Measurements from ENCODE around the gene ZNF746.

ZNF746 gene

DNA sequence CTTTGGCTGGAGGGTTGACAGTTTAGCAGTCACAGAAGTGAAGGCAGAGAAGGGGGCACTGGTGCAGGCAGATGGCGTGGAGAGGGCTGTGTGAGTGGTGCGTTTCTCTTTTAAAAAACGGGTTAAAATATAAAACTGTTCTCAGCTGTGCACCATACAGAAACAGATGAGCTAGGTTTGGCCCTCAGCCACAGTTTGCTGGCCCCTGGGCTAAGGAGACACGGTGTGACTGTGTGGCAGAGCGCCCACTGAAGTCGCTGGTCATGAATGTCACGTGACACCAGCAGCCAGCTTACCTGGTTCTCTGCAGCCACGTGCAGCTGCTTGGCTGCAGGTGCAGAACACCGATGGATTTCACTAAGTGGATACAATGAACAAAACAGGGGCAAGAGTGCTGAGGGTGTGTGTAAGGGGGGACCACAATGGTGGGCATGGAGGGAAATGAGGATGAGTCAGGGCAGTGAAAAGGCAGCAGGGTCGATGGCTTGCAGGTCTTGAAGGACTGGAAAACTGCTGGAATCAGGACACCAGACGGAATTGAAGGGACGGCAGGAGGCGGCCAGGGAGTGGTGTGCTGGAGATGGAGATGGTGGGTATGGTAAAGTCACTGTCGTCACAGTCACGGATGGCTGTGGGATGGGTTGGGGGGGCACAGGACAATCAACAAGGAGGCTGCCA, 7.4 kb downstream of the ZNF746 start:
- Histone ChIP-seq H3K36me3 (ENCODE audit: control insufficient read depth in 2 of 2, insufficient read depth in 2 of 2, low read length in 2 of 2) (peaks cover 51 to 58% of the 10 kb centered on the region in 2 donors), H3K27ac (ENCODE audit: low read length) (no peak overlapping the region), H3K27me3 (ENCODE audit: control insufficient read depth in 1 of 2, insufficient read depth in 2 of 2, low read length in 2 of 2) (no peaks in the 10 kb centered on the region), H3K9me3 (ENCODE audit: control insufficient read depth in 2 of 2, low read length in 2 of 2) (no peaks in the 10 kb centered on the region), H3K4me1 (ENCODE audit: control insufficient read depth, insufficient read depth, low read length) (peaks cover 2% of the 10 kb centered on the region), H3K4me3 (ENCODE audit: low read length in 2 of 2) (no peak overlapping the region), H3K9ac (ENCODE audit: low read length in 2 of 2) (no peak overlapping the region)

DNA sequence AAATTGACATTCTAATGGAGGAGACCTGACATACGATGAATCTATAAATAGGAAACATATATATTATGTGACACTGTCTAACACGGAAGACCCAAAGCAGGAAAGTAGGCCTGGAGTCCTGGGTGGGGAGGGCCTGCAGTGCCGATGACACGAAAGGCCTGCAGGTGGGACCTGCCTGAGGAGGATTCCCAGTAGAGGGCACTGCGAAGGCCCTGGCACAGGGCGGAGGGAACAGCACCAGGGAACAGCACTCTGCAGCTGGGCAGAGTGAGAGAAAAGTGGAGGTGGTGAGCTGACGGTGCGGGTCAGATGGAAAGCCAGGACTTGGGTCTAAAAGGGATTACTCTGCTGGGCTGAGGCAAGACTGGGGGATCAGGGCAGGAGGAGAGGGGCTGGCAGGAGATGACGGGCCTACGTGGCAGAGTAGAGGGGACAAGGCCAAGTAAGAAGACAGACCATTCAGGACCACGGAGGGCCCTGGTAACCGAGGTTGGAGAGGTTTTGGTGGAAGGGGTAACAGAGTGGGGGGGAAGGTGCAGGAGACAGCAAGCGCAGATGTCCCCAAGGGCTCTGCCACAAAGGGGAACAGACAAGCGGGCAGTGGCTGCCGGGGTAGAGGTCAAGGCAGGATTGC, 8.1 kb downstream of the ZNF746 start:
- Histone ChIP-seq H3K36me3 (ENCODE audit: control insufficient read depth in 2 of 2, insufficient read depth in 2 of 2, low read length in 2 of 2) (peaks cover 55 to 58% of the 10 kb centered on the region in 2 donors), H3K9me3 (ENCODE audit: control insufficient read depth in 2 of 2, low read length in 2 of 2) (no peaks in the 10 kb centered on the region), H3K9ac (ENCODE audit: low read length in 2 of 2) (no peak overlapping the region), H3K4me1 (ENCODE audit: control insufficient read depth, insufficient read depth, low read length) (no peaks in the 10 kb centered on the region), H3K27me3 (ENCODE audit: control insufficient read depth in 1 of 2, insufficient read depth in 2 of 2, low read length in 2 of 2) (no peaks in the 10 kb centered on the region), H3K27ac (ENCODE audit: low read length) (no peak overlapping the region), H3K4me3 (ENCODE audit: low read length in 2 of 2) (no peak overlapping the region)

DNA sequence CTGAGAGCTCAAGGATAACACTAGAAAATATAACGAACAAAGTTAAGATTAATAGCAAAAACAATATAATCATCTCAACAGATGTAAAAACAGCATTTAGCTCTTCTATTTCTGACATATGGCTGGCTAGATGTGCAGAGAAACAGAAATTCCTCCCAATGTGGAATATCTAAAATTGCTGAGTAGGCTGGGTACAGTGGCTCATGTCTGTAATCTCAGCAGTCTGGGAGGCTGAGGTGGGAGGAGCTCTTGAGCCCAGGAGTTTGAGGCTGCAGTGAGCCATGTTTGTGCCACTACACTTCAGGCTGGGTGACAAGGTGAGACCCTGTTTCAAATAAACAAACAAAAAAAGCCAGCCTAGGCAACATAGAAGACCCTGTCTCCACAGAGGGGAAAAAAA, 18.0 kb downstream of the ZNF746 start:
- H3K4me1 ChIP-seq (ENCODE audit: control insufficient read depth, insufficient read depth, low read length) = no peaks in the 10 kb centered on the region
- H3K27me3 ChIP-seq (ENCODE audit: control insufficient read depth in 1 of 2, insufficient read depth in 2 of 2, low read length in 2 of 2) = no peaks in the 10 kb centered on the region
- no peak overlapping the region for H3K27ac ChIP-seq (ENCODE audit: low read length)
- peaks cover 19 to 23% of the 10 kb centered on the region in 2 donors for H3K36me3 ChIP-seq (ENCODE audit: control insufficient read depth in 2 of 2, insufficient read depth in 2 of 2, low read length in 2 of 2)
- peaks cover 0 to 4% of the 10 kb centered on the region in 2 donors for H3K9me3 ChIP-seq (ENCODE audit: control insufficient read depth in 2 of 2, low read length in 2 of 2)
- no peak overlapping the region for H3K9ac ChIP-seq (ENCODE audit: low read length in 2 of 2)
- no peak overlapping the region for H3K4me3 ChIP-seq (ENCODE audit: low read length in 2 of 2)

DNA sequence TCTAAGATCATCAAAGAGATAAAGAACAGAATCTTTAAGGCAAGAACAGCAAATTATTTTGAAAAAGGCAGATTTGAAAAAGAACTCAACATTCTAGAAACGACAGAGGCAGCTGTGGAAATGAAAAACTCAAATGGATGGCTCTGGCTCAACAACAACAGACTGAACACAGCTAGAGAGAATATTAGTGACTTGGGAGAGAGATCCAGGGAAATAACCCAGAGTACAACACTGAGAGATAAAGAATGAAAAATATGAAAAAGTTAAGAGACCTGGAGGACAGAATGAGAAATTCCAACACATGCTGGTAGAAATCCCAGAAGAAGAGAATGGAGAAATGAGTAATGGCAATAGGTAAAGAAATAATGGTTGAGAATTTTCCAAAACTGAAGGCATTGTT, 18.9 kb downstream of the ZNF746 start:
- H3K9ac ChIP-seq (ENCODE audit: low read length in 2 of 2) = no peak overlapping the region
- H3K9me3 ChIP-seq (ENCODE audit: control insufficient read depth in 2 of 2, low read length in 2 of 2) = peaks cover 0 to 4% of the 10 kb centered on the region in 2 donors
- H3K4me1 ChIP-seq (ENCODE audit: control insufficient read depth, insufficient read depth, low read length) = no peaks in the 10 kb centered on the region
- no peaks in the 10 kb centered on the region for H3K27me3 ChIP-seq (ENCODE audit: control insufficient read depth in 1 of 2, insufficient read depth in 2 of 2, low read length in 2 of 2)
- H3K27ac ChIP-seq (ENCODE audit: low read length) = no peak overlapping the region
- peaks cover 19 to 25% of the 10 kb centered on the region in 2 donors for H3K36me3 ChIP-seq (ENCODE audit: control insufficient read depth in 2 of 2, insufficient read depth in 2 of 2, low read length in 2 of 2)
- H3K4me3 ChIP-seq (ENCODE audit: low read length in 2 of 2) = no peak overlapping the region

DNA sequence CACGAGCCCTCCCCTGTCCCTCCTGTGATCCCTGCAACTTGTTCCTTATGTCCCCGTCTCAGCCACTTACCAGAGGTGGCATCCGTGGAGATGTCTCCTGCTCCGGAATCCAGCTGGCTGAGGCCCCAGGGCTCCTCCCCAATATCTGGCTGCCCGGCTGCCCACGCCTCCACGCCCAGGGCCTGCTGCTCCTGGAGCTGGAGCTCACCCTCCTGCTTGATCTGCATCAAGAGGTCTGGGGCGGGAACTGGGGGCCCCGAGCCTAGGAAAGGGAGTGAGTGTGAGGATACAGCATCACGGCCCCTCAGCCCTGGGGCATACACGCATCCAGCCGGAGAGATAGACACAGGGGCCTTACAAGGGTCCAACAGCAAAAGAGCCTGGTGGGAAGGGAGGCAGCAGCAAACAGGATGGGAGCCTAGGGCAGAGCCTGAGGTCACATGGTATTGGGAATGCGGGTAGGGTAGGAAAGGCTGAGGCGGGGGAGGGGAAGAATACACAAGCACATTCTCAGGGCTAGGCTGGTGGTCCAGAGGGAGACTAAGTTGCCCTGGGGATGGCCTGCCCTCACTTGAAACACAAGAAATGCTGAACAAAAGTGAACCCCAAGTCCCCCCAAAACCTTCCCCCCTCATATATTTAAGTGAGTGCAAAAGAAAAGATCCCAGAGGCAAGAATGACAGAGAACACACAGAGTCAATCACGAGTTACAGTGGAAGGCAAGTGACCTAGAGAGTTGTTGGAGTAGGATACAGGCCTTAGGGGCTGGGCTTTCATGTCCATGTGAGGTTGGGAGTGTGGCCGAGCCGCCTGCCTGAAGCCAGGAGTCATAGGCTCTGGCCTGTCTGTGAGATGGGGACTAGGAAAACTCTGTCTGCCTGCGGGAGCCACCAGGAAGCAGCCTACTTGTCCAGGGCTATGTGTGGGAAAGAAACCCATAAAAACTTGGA, 19.8 kb downstream of the ZNF746 start:
- H3K27ac ChIP-seq (ENCODE audit: low read length) = no peak overlapping the region
- no peak overlapping the region for H3K9ac ChIP-seq (ENCODE audit: low read length in 2 of 2)
- no peaks in the 10 kb centered on the region for H3K4me1 ChIP-seq (ENCODE audit: control insufficient read depth, insufficient read depth, low read length)
- H3K36me3 ChIP-seq (ENCODE audit: control insufficient read depth in 2 of 2, insufficient read depth in 2 of 2, low read length in 2 of 2) = peaks cover 23 to 35% of the 10 kb centered on the region in 2 donors
- H3K9me3 ChIP-seq (ENCODE audit: control insufficient read depth in 2 of 2, low read length in 2 of 2) = peaks cover 0 to 4% of the 10 kb centered on the region in 2 donors
- no peak overlapping the region for H3K4me3 ChIP-seq (ENCODE audit: low read length in 2 of 2)
- no peaks in the 10 kb centered on the region for H3K27me3 ChIP-seq (ENCODE audit: control insufficient read depth in 1 of 2, insufficient read depth in 2 of 2, low read length in 2 of 2)

DNA sequence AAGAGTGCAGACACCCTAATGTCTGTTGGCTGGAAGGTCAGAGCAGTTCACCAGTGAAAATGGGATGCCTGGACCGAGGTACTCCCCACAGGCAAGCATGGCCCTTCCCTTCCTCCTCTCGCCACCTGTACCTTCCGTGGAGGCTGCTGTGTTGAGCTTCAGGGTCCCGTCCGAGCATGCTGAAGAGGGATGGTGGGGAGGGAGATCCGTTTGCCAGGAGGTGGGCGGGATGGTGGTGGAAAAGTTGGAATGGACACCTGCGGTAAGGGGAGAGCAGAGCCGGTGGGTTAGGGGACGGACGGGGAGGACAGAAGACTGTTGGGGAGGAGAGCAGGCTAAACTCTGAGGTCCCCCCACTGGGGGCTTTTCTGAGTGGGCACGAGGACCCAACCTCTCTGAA, 20.8 kb downstream of the ZNF746 start:
- no peak overlapping the region for H3K27ac ChIP-seq (ENCODE audit: low read length)
- H3K27me3 ChIP-seq (ENCODE audit: control insufficient read depth in 1 of 2, insufficient read depth in 2 of 2, low read length in 2 of 2) = no peaks in the 10 kb centered on the region
- H3K9me3 ChIP-seq (ENCODE audit: control insufficient read depth in 2 of 2, low read length in 2 of 2) = peaks cover 0 to 4% of the 10 kb centered on the region in 2 donors
- no peak overlapping the region for H3K9ac ChIP-seq (ENCODE audit: low read length in 2 of 2)
- H3K36me3 ChIP-seq (ENCODE audit: control insufficient read depth in 2 of 2, insufficient read depth in 2 of 2, low read length in 2 of 2) = peaks cover 27 to 36% of the 10 kb centered on the region in 2 donors
- no peak overlapping the region for H3K4me3 ChIP-seq (ENCODE audit: low read length in 2 of 2)
- no peaks in the 10 kb centered on the region for H3K4me1 ChIP-seq (ENCODE audit: control insufficient read depth, insufficient read depth, low read length)

DNA sequence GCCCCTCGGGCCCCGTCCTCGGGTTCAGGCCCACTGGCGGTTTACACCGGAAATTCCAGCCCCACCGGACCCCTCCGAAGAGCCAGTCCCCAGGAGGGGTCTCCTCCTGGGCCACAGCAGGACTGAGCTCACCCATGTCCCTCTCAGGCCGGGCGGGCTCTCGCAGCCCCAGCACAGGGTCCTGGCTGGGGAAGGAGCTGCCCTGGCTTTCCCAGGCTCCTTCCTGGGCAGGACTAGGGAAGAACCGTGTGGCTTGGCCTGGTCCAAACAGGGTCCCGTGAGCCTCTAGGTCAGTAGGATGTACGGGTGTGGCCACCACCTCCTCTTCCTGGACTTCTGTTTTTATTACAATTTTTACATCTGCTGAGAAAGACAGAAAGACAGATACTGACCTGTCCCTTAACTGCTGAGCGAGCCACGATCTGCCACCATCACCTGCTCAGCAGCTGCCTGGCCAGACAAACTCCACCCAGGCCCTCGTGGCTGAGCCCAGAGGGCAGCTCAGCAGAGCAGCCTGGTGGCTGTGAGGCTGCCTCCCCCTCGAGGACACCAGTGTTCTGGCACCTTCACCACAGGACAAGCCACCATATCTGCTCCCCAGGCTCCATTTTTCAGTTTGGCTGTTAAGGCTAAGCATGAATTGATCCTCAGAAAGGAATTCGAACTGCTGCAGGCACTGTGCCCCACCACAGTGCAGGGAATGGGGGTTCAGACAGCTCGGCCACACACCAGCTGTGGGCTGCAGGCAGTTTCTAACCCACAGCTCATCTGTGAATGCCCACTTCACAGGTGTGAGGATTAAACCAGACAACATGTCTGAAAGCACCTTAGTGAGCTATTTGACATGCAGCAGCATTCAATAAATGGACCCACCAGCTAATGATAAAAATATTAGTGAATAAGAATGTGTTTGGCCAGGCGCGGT, 22.2 kb downstream of the ZNF746 start:
- Histone ChIP-seq H3K27me3 (ENCODE audit: control insufficient read depth in 1 of 2, insufficient read depth in 2 of 2, low read length in 2 of 2) (no peaks in the 10 kb centered on the region), H3K36me3 (ENCODE audit: control insufficient read depth in 2 of 2, insufficient read depth in 2 of 2, low read length in 2 of 2) (peaks cover 27 to 36% of the 10 kb centered on the region in 2 donors), H3K27ac (ENCODE audit: low read length) (no peak overlapping the region), H3K4me1 (ENCODE audit: control insufficient read depth, insufficient read depth, low read length) (no peaks in the 10 kb centered on the region), H3K9ac (ENCODE audit: low read length in 2 of 2) (no peak overlapping the region), H3K9me3 (ENCODE audit: control insufficient read depth in 2 of 2, low read length in 2 of 2) (peaks cover 0 to 4% of the 10 kb centered on the region in 2 donors), H3K4me3 (ENCODE audit: low read length in 2 of 2) (no peak overlapping the region)

DNA sequence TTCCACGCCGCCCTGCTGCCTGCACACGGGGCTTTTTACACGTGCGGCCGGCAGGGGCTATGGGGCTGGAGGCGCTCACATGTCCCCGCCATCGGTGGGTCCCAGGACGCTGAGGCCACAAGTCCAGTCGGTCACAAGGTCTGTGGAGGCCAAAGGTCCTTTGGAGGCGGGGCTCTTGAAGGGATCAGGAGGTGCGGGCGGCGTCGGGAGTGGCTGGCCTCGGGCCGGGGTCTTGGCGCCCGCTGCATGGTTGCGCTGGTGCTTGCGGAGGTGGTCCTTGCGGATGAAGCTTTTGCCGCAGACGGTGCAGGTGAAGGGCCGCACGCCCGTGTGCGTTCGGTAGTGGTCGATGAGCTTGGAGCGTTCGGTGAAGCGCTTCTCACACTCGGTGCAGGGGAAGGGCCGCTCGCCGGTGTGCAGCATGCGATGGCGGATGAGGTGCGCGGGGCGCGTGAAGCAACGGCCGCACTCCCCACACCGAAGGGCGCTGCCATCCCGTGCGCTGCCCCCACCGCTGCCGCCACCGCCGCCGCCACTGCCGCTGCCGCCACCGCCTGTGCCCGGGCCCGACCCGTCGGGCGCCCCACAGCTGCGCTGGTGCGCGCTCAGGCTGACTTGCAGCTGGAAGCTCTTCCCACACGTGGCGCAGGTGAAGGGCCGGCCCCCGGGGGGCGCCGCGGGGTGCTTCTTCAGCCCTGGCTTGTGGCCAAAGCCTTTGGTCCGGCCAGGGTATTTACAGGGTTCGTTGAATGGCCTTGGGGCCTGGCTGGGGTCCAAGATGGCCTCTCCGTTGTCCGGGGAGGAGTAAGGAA, 23.1 kb downstream of the ZNF746 start:
- no peak overlapping the region for H3K27ac ChIP-seq (ENCODE audit: low read length)
- H3K27me3 ChIP-seq (ENCODE audit: control insufficient read depth in 1 of 2, insufficient read depth in 2 of 2, low read length in 2 of 2) = no peaks in the 10 kb centered on the region
- H3K36me3 ChIP-seq (ENCODE audit: control insufficient read depth in 2 of 2, insufficient read depth in 2 of 2, low read length in 2 of 2) = peaks cover 27 to 34% of the 10 kb centered on the region in 2 donors
- no peak overlapping the region for H3K4me3 ChIP-seq (ENCODE audit: low read length in 2 of 2)
- no peaks in the 10 kb centered on the region for H3K4me1 ChIP-seq (ENCODE audit: control insufficient read depth, insufficient read depth, low read length)
- H3K9me3 ChIP-seq (ENCODE audit: control insufficient read depth in 2 of 2, low read length in 2 of 2) = peaks cover 0 to 4% of the 10 kb centered on the region in 2 donors
- H3K9ac ChIP-seq (ENCODE audit: low read length in 2 of 2) = no peak overlapping the region

DNA sequence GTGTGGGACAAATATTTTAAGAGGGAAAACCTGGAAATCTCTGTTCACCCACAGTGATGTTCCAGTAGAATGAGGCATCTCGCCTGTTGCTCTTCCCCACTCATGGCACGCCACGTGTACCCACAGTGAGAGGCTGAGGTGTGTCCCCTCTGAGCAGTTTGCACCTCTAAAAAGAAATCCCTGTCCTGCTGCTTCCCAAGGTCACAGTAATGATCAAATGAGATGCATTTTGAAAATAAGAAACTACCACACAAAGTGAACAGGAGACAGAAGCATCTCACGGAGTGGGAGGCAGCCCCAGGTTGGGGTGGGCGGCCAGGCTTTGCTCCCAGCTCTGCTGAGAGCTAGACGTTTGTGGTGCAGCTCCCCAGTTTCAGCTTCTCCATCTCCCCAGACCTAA, 24.4 kb downstream of the ZNF746 start:
- Histone ChIP-seq H3K9me3 (ENCODE audit: control insufficient read depth in 2 of 2, low read length in 2 of 2) (no peaks in the 10 kb centered on the region), H3K4me1 (ENCODE audit: control insufficient read depth, insufficient read depth, low read length) (no peaks in the 10 kb centered on the region), H3K36me3 (ENCODE audit: control insufficient read depth in 2 of 2, insufficient read depth in 2 of 2, low read length in 2 of 2) (peaks cover 27 to 32% of the 10 kb centered on the region in 2 donors), H3K27ac (ENCODE audit: low read length) (no peak overlapping the region), H3K27me3 (ENCODE audit: control insufficient read depth in 1 of 2, insufficient read depth in 2 of 2, low read length in 2 of 2) (no peaks in the 10 kb centered on the region), H3K4me3 (ENCODE audit: low read length in 2 of 2) (no peak overlapping the region), H3K9ac (ENCODE audit: low read length in 2 of 2) (no peak overlapping the region)

Measured in stomach smooth muscle (tissue), 2 donors.